ENCODE results near the gene DPYD. TPM values are rescaled to one million over a fixed set of nuclear protein-coding genes. Genes with fewer than 3 reads are reported as not detected.

The DPYD gene
- total RNA-seq, 1 experiment from 2014 or later, result 0.46 TPM

GRCh38 chr1:97091263-97091662 is 829.6 kb downstream of the DPYD start:
- CTCF ChIA-PET, result no interaction called here
- H3K9me3 Mint-ChIP-seq, result peaks cover 5% of the 10 kb centered on the region; the same call in 1 of the 2 replicates

GRCh38 chr1:97090725-97091124 is 830.1 kb downstream of the DPYD start:
- Mint-ChIP-seq H3K4me1 (no peaks in the 10 kb centered on the region), H3K27ac (no peak overlapping the region), H3K27me3 (ENCODE audit: low read depth) (no peaks in the 10 kb centered on the region), H3K4me3 (no peak overlapping the region), H3K9me3 (0 out of 2 replicates have a peak, but pooled peaks cover under 1% of the 10 kb centered on the region), H3K36me3 (no peaks in the 10 kb centered on the region)
- TF ChIP-seq ZNF121 (CRISPR knock-in tag; IDR thresholded peaks at IDR 0.05) (no peak), MYBL2 (CRISPR knock-in tag; IDR thresholded peaks at IDR 0.05) (no peak), FOXJ3 (CRISPR knock-in tag; IDR thresholded peaks at IDR 0.05; ENCODE audit: borderline replicate concordance) (no peak), NFYB (CRISPR knock-in tag; conservative IDR thresholded peaks at IDR 0.05; ENCODE audit: low read depth) (no peak), CREB1 (CRISPR knock-in tag; IDR thresholded peaks at IDR 0.05) (no peak), PRRX2 (CRISPR knock-in tag; IDR thresholded peaks at IDR 0.05) (no peak), IRF2 (CRISPR knock-in tag; IDR thresholded peaks at IDR 0.05; ENCODE audit: borderline replicate concordance, low read depth) (no peak)
- TF ChIP-seq, protein P1, sequence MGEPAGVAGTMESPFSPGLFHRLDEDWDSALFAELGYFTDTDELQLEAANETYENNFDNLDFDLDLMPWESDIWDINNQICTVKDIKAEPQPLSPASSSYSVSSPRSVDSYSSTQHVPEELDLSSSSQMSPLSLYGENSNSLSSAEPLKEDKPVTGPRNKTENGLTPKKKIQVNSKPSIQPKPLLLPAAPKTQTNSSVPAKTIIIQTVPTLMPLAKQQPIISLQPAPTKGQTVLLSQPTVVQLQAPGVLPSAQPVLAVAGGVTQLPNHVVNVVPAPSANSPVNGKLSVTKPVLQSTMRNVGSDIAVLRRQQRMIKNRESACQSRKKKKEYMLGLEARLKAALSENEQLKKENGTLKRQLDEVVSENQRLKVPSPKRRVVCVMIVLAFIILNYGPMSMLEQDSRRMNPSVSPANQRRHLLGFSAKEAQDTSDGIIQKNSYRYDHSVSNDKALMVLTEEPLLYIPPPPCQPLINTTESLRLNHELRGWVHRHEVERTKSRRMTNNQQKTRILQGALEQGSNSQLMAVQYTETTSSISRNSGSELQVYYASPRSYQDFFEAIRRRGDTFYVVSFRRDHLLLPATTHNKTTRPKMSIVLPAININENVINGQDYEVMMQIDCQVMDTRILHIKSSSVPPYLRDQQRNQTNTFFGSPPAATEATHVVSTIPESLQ (CRISPR knock-in tag; IDR thresholded peaks at IDR 0.05), result no peak
- TF ChIP-seq, protein P2, sequence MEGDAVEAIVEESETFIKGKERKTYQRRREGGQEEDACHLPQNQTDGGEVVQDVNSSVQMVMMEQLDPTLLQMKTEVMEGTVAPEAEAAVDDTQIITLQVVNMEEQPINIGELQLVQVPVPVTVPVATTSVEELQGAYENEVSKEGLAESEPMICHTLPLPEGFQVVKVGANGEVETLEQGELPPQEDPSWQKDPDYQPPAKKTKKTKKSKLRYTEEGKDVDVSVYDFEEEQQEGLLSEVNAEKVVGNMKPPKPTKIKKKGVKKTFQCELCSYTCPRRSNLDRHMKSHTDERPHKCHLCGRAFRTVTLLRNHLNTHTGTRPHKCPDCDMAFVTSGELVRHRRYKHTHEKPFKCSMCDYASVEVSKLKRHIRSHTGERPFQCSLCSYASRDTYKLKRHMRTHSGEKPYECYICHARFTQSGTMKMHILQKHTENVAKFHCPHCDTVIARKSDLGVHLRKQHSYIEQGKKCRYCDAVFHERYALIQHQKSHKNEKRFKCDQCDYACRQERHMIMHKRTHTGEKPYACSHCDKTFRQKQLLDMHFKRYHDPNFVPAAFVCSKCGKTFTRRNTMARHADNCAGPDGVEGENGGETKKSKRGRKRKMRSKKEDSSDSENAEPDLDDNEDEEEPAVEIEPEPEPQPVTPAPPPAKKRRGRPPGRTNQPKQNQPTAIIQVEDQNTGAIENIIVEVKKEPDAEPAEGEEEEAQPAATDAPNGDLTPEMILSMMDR (IDR thresholded peaks at IDR 0.05), result no peak
- TF ChIP-seq, protein P3, sequence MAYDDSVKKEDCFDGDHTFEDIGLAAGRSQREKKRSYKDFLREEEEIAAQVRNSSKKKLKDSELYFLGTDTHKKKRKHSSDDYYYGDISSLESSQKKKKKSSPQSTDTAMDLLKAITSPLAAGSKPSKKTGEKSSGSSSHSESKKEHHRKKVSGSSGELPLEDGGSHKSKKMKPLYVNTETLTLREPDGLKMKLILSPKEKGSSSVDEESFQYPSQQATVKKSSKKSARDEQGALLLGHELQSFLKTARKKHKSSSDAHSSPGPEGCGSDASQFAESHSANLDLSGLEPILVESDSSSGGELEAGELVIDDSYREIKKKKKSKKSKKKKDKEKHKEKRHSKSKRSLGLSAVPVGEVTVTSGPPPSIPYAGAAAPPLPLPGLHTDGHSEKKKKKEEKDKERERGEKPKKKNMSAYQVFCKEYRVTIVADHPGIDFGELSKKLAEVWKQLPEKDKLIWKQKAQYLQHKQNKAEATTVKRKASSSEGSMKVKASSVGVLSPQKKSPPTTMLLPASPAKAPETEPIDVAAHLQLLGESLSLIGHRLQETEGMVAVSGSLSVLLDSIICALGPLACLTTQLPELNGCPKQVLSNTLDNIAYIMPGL (CRISPR knock-in tag; IDR thresholded peaks at IDR 0.05), result no peak
- TF ChIP-seq, protein P4, sequence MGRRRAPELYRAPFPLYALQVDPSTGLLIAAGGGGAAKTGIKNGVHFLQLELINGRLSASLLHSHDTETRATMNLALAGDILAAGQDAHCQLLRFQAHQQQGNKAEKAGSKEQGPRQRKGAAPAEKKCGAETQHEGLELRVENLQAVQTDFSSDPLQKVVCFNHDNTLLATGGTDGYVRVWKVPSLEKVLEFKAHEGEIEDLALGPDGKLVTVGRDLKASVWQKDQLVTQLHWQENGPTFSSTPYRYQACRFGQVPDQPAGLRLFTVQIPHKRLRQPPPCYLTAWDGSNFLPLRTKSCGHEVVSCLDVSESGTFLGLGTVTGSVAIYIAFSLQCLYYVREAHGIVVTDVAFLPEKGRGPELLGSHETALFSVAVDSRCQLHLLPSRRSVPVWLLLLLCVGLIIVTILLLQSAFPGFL (CRISPR knock-in tag; IDR thresholded peaks at IDR 0.05; ENCODE audit: borderline replicate concordance), result no peak
- ATAC-seq (no peak), DNase-seq (ENCODE audit: low spot score) (no peak)
- ChIA-PET CTCF (no interaction called here), POLR2A (no interaction called here)

More at GRCh38 chr1:97091263-97091662, 829.6 kb downstream of the DPYD start:
- Mint-ChIP-seq H3K4me1 (no peaks in the 10 kb centered on the region), H3K27ac (no peak overlapping the region), H3K4me3 (no peak overlapping the region), H3K36me3 (no peaks in the 10 kb centered on the region), H3K27me3 (ENCODE audit: low read depth) (no peaks in the 10 kb centered on the region)
- TF ChIP-seq ARID4B (CRISPR knock-in tag; IDR thresholded peaks at IDR 0.05; ENCODE audit: borderline replicate concordance), result no peak
- no peak for TF ChIP-seq FOXP1 (CRISPR knock-in tag; IDR thresholded peaks at IDR 0.05; ENCODE audit: borderline replicate concordance)
- TF ChIP-seq, protein P5, sequence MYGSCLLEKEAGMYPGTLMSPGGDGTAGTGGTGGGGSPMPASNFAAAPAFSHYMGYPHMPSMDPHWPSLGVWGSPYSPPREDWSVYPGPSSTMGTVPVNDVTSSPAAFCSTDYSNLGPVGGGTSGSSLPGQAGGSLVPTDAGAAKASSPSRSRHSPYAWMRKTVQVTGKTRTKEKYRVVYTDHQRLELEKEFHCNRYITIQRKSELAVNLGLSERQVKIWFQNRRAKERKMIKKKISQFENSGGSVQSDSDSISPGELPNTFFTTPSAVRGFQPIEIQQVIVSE (CRISPR knock-in tag; IDR thresholded peaks at IDR 0.05; ENCODE audit: borderline replicate concordance), result no peak
- TF ChIP-seq ZNF263 (CRISPR knock-in tag; IDR thresholded peaks at IDR 0.05; ENCODE audit: low read depth), result no peak
- POLR2A ChIA-PET, result no interaction called here
- ATAC-seq (no peak), DNase-seq (ENCODE audit: low spot score) (no peak)

All from WTC11 (cell line).